Measurements from ENCODE around the gene GPR107. TPM values are rescaled to one million over a fixed set of nuclear protein-coding genes. Genes with fewer than 3 reads are reported as not detected.

GPR107 gene
- total RNA-seq, 1 experiment from 2014 or later, result 8.6 TPM

- DNase-seq (ENCODE audit: low spot score), result no peak
- in situ Hi-C loops (cut with HindIII; ENCODE audit: low sequenced_read_pairs), result no loop called here
These were observed 26.9 kb upstream of the GPR107 start for GRCh38 chr9:130026583-130027340.

- in situ Hi-C loops (cut with HindIII; ENCODE audit: low sequenced_read_pairs), result no loop called here
- no peak for DNase-seq (ENCODE audit: low spot score)
These were observed 26.0 kb upstream of the GPR107 start for GRCh38 chr9:130027533-130028365.

DNA sequence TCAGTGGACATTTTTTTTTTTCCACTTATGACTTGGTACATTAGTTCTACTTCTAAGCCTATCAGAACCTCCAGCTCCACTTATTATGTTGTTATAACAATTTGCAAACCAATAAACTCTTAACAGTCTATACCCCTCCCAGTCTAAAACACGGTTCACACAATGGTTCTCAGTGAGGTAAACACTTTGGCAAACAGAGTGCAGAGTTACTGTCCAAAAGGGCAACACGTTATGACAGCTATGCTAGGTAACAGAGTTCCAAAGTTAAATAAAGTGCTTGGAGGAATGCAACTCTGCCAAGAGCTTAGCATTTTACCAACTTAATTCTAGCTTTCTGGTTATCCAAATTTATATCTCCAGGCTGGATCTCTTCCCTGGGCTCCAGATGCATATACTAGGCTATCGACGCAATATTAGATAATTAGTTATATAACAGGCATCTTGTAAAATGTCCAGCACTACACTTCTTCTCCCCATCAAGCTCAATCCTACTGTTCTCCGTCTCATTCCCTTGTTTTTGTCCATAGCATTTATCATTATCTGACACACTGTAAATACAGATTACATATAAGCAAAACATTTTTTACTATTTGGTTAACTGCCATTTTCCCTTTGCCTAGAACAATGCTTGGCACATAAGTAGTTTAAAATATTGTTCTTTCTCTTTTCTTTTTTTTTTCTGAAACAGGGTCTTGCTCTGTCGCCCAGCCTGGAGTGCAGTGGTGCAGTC, 25.0 kb upstream of the GPR107 start:
- DNase-seq (ENCODE audit: low spot score), result no peak
- in situ Hi-C loops (cut with HindIII; ENCODE audit: low sequenced_read_pairs), result no loop called here

- in situ Hi-C loops (cut with HindIII; ENCODE audit: low sequenced_read_pairs), result no loop called here
- DNase-seq (ENCODE audit: low spot score), result no peak
These were observed 24.3 kb upstream of the GPR107 start for GRCh38 chr9:130029223-130029973.

- in situ Hi-C loops (cut with HindIII; ENCODE audit: low sequenced_read_pairs), result no loop called here
- no peak for DNase-seq (ENCODE audit: low spot score)
These were observed 23.0 kb upstream of the GPR107 start for GRCh38 chr9:130030651-130031127.

- in situ Hi-C loops (cut with HindIII; ENCODE audit: low sequenced_read_pairs), result no loop called here
- DNase-seq (ENCODE audit: low spot score), result no peak
These were observed 19.1 kb upstream of the GPR107 start for GRCh38 chr9:130034570-130034969.

DNA sequence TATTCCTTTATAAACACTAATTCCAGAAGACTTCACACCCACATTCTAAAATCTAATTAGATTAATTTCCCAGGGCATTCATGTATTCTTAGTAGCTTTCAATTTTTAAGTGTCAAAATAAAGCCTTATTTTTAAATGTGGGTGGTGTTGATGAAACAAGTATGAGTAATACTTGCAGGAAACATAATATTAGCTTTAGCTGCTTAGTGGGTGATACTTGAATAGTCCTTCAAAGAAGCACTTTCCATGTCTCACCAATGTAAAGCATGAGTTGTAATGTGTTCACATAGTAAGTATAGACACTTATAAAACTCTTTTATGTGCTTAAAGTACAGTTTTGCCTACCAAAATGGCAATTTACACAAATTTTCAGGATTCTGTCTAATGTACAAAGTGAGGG, 17.6 kb upstream of the GPR107 start:
- DNase-seq (ENCODE audit: low spot score), result no peak
- in situ Hi-C loops (cut with HindIII; ENCODE audit: low sequenced_read_pairs), result no loop called here

DNA sequence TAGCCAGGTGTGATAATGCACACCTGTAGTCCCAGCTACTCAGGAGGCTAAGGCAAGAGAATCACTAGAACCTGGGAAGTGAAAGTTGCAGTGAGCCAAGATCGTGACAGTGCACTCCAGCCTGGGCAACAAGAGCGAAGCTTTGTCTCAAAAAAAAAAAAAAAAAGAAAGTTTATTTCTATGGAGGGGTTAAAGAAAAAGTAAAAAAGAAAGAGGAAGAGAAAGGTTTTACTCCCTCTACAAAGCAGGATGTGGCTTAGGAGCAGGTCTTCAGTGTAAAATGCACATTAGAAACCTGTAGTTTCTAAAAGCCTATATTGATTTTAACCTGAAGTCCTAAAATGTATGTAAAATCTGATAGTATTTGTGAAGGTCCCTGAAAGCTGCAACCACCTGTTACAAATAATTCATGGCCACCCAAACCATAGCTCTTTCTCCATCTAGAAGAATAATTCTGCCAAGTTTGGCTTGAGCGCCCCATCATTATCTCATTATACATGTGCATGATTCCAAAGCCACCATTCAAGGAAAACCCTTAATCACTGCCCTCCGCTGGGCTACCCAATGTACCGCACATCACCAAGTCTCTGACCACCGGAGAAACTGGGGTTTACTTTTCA, 14.1 kb upstream of the GPR107 start:
- in situ Hi-C loops (cut with HindIII; ENCODE audit: low sequenced_read_pairs), result no loop called here
- peak; percentile 67 for DNase-seq (ENCODE audit: low spot score)

DNA sequence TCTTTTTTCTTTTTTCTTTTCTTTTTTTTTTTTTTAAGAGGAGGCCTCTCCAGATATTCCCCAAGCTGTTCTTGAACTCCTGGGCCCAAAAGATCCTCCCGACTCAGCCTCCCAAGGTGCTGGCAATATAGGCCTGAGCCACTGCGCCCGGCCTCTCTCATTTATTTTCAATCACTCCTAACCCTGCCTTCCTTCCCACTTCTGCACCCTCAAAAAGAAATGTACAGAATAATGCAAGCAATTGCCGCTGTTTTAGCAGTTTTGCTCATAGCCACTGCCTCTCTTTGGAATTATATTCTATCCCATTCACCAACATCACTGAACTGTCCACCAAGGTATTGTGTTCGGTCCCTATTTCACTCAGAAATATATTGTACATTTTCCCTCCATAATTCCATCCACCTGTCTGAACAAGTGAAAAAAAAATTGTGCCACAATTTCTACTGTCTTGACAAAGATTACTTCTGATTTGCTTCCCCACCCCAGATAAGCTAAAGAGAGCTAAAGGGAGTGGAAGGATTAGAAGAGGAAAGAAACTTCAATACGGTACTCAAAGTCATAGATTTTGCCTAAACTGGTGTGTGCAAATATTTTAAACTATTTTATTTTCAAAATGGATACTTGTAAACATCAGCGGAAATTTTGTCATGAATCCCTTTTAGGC, 12.6 kb upstream of the GPR107 start:
- in situ Hi-C loops (cut with HindIII; ENCODE audit: low sequenced_read_pairs), result no loop called here
- no peak for DNase-seq (ENCODE audit: low spot score)

- in situ Hi-C loops (cut with HindIII; ENCODE audit: low sequenced_read_pairs), result no loop called here
- DNase-seq (ENCODE audit: low spot score), result peak; percentile 62
These were observed 11.9 kb upstream of the GPR107 start for GRCh38 chr9:130041648-130042405.

GRCh38 chr9:130042406-130042884, 11.3 kb upstream of the GPR107 start:
- in situ Hi-C loops (cut with HindIII; ENCODE audit: low sequenced_read_pairs), result no loop called here
- no peak for DNase-seq (ENCODE audit: low spot score)

GRCh38 chr9:130042885-130043653, 10.6 kb upstream of the GPR107 start, which contains the start of gene FNBP1:
TSS of gene FNBP1 (minus strand) at chr9:130043189. CDS start at chr9:130042975, 214 bp downstream.
- DNase-seq (ENCODE audit: low spot score), result peak; percentile 82
- in situ Hi-C loops (cut with HindIII; ENCODE audit: low sequenced_read_pairs), result no loop called here

DNA sequence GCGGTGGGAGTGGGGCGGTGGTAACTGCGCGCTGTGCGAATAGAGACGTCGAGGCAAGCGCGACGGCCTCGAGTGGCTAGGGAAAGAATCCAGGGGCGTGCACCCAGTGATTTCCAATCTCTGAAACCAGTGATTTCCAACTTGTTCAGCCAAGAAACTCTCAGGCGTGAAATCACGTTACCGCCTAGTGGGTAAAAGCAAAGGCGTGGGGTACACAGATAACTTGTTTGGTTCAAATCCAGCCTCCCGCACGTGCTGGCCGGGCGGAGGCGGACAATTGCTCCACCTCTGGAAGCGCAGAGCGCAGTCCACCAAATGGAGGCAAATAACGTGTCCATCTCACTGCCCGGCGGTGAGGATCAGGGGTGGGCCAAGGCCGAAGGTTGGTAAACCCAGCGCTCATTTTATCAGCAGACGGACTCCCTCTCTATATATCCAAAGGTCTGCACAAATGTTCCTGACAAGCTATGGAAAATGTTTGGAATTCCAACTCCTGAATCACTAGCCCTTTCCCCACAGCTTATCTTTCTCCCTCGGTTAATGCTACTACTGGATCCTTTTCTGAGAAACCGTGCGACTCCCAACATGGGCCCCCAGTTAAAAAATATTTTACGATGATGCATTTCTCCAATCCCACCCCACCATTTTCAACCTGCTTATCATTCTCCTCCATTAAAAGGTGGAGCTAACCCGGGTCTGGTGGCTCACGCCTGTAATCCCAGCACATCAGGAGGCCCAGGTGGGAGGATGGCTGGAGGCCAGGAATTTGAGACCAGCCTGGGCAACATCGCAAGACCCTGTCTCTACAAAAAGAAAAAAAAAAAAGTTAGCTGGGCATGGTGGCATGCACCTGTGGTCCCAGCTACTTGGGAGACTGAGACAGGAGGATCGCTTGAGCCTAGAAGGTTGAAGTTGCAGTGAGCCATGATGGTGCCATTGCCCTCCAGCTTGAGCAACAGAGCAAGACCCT, 9.8 kb upstream of the GPR107 start:
- no peak for DNase-seq (ENCODE audit: low spot score)
- in situ Hi-C loops (cut with HindIII; ENCODE audit: low sequenced_read_pairs), result no loop called here

DNA sequence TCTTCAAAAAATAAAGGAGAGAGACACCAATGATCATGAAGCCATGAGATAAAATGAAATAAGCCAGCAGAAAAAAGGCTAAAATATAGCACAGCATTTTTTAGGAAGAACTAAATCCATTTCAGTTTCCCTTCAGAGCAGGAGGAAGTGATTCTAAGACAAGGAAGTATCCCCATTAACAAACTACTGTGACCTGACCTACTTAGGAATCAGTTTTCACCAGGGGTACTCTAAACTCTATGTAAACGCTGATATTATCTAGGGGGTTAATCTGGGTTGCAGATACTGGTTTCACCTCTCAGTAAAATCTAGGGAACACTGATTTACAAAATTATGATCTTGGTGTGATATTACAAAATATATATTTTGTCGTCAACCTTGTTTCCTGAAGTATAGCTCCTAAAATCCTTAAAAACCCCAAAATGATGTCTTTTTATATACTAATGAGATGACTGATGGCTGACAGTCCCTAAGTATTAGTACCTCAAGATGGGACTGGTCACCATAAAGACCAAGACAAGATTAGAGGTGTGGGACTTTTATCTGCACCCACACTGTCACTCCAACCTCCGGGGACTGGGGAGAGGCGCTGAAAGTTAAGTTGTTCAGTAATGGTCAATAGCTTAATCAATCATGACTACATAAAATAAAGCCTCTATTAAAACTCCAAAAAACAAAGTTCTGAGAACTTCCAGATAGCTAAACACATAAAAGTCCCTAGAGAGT, 7.8 kb upstream of the GPR107 start:
- in situ Hi-C loops (cut with HindIII; ENCODE audit: low sequenced_read_pairs), result no loop called here
- DNase-seq (ENCODE audit: low spot score), result no peak
